LNCAP (cell line): ENCODE results near the gene TAS2R41.

Experiments
- CTCF ChIP-seq: fragments of 450-650 bp; IDR thresholded peaks from 2 replicates; pipeline ENCODE4 v1.5.1; 2017; ENCODE audit warnings: mild to moderate bottlenecking

TAS2R41 gene

GRCh38 chr7:143497008-143497795 is 19.5 kb downstream of the TAS2R41 start:
- no peak for TF ChIP-seq CTCF

- no peak for TF ChIP-seq CTCF
These were observed 21.6 kb downstream of the TAS2R41 start for GRCh38 chr7:143499246-143499645.

- no peak for TF ChIP-seq CTCF
These were observed 22.2 kb downstream of the TAS2R41 start for GRCh38 chr7:143499743-143500348.

GRCh38 chr7:143503261-143503660 is 25.6 kb downstream of the TAS2R41 start:
- no peak for TF ChIP-seq CTCF

- TF ChIP-seq CTCF = no peak
These were observed 26.7 kb downstream of the TAS2R41 start for GRCh38 chr7:143504215-143504936.

GRCh38 chr7:143504937-143505297 is 27.2 kb downstream of the TAS2R41 start:
- TF ChIP-seq CTCF = no peak

GRCh38 chr7:143505838-143506237 is 28.2 kb downstream of the TAS2R41 start:
- no peak for TF ChIP-seq CTCF
